Activated T-cell treated with anti-CD3 and anti-CD28 coated beads, Interleukin-2, amount 50 U/mL, for 4 hours (primary cell): ENCODE data around the gene MIEF1. TPM values are rescaled to one million over a fixed set of nuclear protein-coding genes. Genes with fewer than 3 reads are reported as not detected.
A peak's percentile ranks its signal among the peaks of the same experiment; 100 is the strongest.
"Not testable (repeated sequence)": the region's sequence is repeated elsewhere in the genome, so short reads cannot be mapped to it uniquely, and the experiment has no call there.

Experiments
- ATAC-seq, 2 donors: fragments of 200-7000 bp; cut with Tn5 transposase; one replicate each; pipeline ENCODE4 v1.10.0; 2021
- DNase-seq: peaks from one replicate; pipeline ENCODE4 v3.0.0-alpha.2; 2020
- H3K27me3 Mint-ChIP-seq: one replicate; pipeline ENCODE4 v1.8.0; 2021; ENCODE audit warnings: low read depth, mixed read lengths
- H3K36me3 Mint-ChIP-seq: one replicate; pipeline ENCODE4 v1.8.0; 2022; ENCODE audit warnings: mixed read lengths; ENCODE audit not compliant: insufficient read depth
- H3K4me1 Mint-ChIP-seq: one replicate; pipeline ENCODE4 v1.8.0; 2021; ENCODE audit warnings: low read depth, mixed read lengths
- H3K4me3 Mint-ChIP-seq: one replicate; pipeline ENCODE4 v1.8.0; 2021; ENCODE audit warnings: mild to moderate bottlenecking, moderate library complexity, mixed read lengths
- H3K9me3 Mint-ChIP-seq: one replicate; pipeline ENCODE4 v1.8.0; 2021; ENCODE audit warnings: mixed read lengths
- total RNA-seq, 3 donors: library from RNA; stranded (reverse); gene quantifications; one replicate each; pipeline ENCODE4 v1.2.1, GENCODE V29; 2021

Gene MIEF1
- total RNA-seq, 3 donors from 2014 or later: 69.9 to 76.6 (median 70.7) TPM

- Mint-ChIP-seq H3K36me3 (peaks cover 51% of the 10 kb centered on the region), H3K4me1 (peaks cover 44% of the 10 kb centered on the region)
- not testable (repeated sequence) for H3K4me3 Mint-ChIP-seq, ATAC-seq, H3K27me3 Mint-ChIP-seq, H3K9me3 Mint-ChIP-seq, DNase-seq
Measured at GRCh38 chr22:39507021-39507420, 4.9 kb downstream of the MIEF1 start.

GRCh38 chr22:39508393-39508792 is 6.3 kb downstream of the MIEF1 start:
- DNase-seq (no peak), ATAC-seq (no peak)
- H3K4me3 Mint-ChIP-seq: no peak overlapping the region
- no peaks in the 10 kb centered on the region for H3K9me3 Mint-ChIP-seq
- peaks cover 52% of the 10 kb centered on the region for H3K36me3 Mint-ChIP-seq
- no peaks in the 10 kb centered on the region for H3K27me3 Mint-ChIP-seq
- H3K4me1 Mint-ChIP-seq: peaks cover 40% of the 10 kb centered on the region

- DNase-seq (no peak), ATAC-seq (no peak)
- Mint-ChIP-seq H3K4me1 (peaks cover 31% of the 10 kb centered on the region), H3K4me3 (no peak overlapping the region), H3K27me3 (no peaks in the 10 kb centered on the region), H3K9me3 (no peaks in the 10 kb centered on the region), H3K36me3 (peaks cover 55% of the 10 kb centered on the region)
Measured at GRCh38 chr22:39510529-39511149, 8.5 kb downstream of the MIEF1 start.

GRCh38 chr22:39511226-39511625 is 9.1 kb downstream of the MIEF1 start:
- H3K4me3 Mint-ChIP-seq: no peak overlapping the region
- no peaks in the 10 kb centered on the region for H3K9me3 Mint-ChIP-seq
- peaks cover 31% of the 10 kb centered on the region for H3K4me1 Mint-ChIP-seq
- ATAC-seq (no peak), DNase-seq (no peak)
- peaks cover 54% of the 10 kb centered on the region for H3K36me3 Mint-ChIP-seq
- H3K27me3 Mint-ChIP-seq: no peaks in the 10 kb centered on the region

- peaks cover 48% of the 10 kb centered on the region for H3K36me3 Mint-ChIP-seq
- no peak for ATAC-seq
- no peaks in the 10 kb centered on the region for H3K9me3 Mint-ChIP-seq
- peaks cover 25% of the 10 kb centered on the region for H3K4me1 Mint-ChIP-seq
- H3K27me3 Mint-ChIP-seq: no peaks in the 10 kb centered on the region
- DNase-seq: no peak
- no peak overlapping the region for H3K4me3 Mint-ChIP-seq
Measured at GRCh38 chr22:39512026-39512425, 9.9 kb downstream of the MIEF1 start.

- ATAC-seq: peak in 1 of 2 donors; percentile 12
- peaks cover 42% of the 10 kb centered on the region for H3K36me3 Mint-ChIP-seq
Measured at GRCh38 chr22:39513791-39514190, 11.7 kb downstream of the MIEF1 start.

GRCh38 chr22:39514373-39514973 is 12.4 kb downstream of the MIEF1 start:
- H3K27me3 Mint-ChIP-seq: no peaks in the 10 kb centered on the region

More at GRCh38 chr22:39513791-39514190, 11.7 kb downstream of the MIEF1 start:
- no peak for DNase-seq
- no peak overlapping the region for H3K4me3 Mint-ChIP-seq
- peaks cover 25% of the 10 kb centered on the region for H3K4me1 Mint-ChIP-seq
- no peaks in the 10 kb centered on the region for H3K27me3 Mint-ChIP-seq
- H3K9me3 Mint-ChIP-seq: no peaks in the 10 kb centered on the region

GRCh38 chr22:39515266-39516050 is 13.4 kb downstream of the MIEF1 start:
- H3K27me3 Mint-ChIP-seq: peaks cover 2% of the 10 kb centered on the region
- ATAC-seq (no peak), DNase-seq (no peak)
- H3K4me3 Mint-ChIP-seq: no peak overlapping the region
- H3K9me3 Mint-ChIP-seq: no peaks in the 10 kb centered on the region
- peaks cover 24% of the 10 kb centered on the region for H3K4me1 Mint-ChIP-seq
- peaks cover 31% of the 10 kb centered on the region for H3K36me3 Mint-ChIP-seq

More at GRCh38 chr22:39514373-39514973, 12.4 kb downstream of the MIEF1 start:
- ATAC-seq: no peak
- peaks cover 38% of the 10 kb centered on the region for H3K36me3 Mint-ChIP-seq
- peak; percentile 50 for DNase-seq
- H3K4me3 Mint-ChIP-seq: no peak overlapping the region
- no peaks in the 10 kb centered on the region for H3K9me3 Mint-ChIP-seq
- H3K4me1 Mint-ChIP-seq: peaks cover 27% of the 10 kb centered on the region

- DNase-seq (no peak), ATAC-seq (no peak)
- Mint-ChIP-seq H3K9me3 (no peaks in the 10 kb centered on the region), H3K36me3 (peaks cover 41% of the 10 kb centered on the region), H3K4me1 (peaks cover 34% of the 10 kb centered on the region), H3K4me3 (no peak overlapping the region), H3K27me3 (peaks cover 2% of the 10 kb centered on the region)
Measured at GRCh38 chr22:39517470-39517869, 15.4 kb downstream of the MIEF1 start.

GRCh38 chr22:39518144-39518786 is 16.2 kb downstream of the MIEF1 start:
- Mint-ChIP-seq H3K4me1 (peaks cover 42% of the 10 kb centered on the region), H3K4me3 (peak overlapping the region; percentile 96), H3K27me3 (peaks cover 2% of the 10 kb centered on the region), H3K36me3 (peaks cover 47% of the 10 kb centered on the region), H3K9me3 (no peaks in the 10 kb centered on the region)
- no peak for ATAC-seq
- no peak for DNase-seq

GRCh38 chr22:39518996-39519680 is 17.0 kb downstream of the MIEF1 start:
- Mint-ChIP-seq H3K36me3 (peaks cover 42% of the 10 kb centered on the region), H3K4me3 (peak overlapping the region; percentile 96), H3K4me1 (peaks cover 46% of the 10 kb centered on the region), H3K9me3 (no peaks in the 10 kb centered on the region), H3K27me3 (peaks cover 2% of the 10 kb centered on the region)
- ATAC-seq (no peak), DNase-seq (no peak)

GRCh38 chr22:39519681-39520225 is 17.7 kb downstream of the MIEF1 start:
- H3K36me3 Mint-ChIP-seq: peaks cover 41% of the 10 kb centered on the region
- ATAC-seq (peak; percentile 86), DNase-seq (no peak)
- peak overlapping the region; percentile 96 for H3K4me3 Mint-ChIP-seq
- peaks cover 2% of the 10 kb centered on the region for H3K27me3 Mint-ChIP-seq
- H3K4me1 Mint-ChIP-seq: peaks cover 46% of the 10 kb centered on the region
- no peaks in the 10 kb centered on the region for H3K9me3 Mint-ChIP-seq

- H3K4me1 Mint-ChIP-seq: peaks cover 52% of the 10 kb centered on the region
- peak within 1 kb of the TSS; percentile 96 for H3K4me3 Mint-ChIP-seq
- peaks cover 2% of the 10 kb centered on the region for H3K27me3 Mint-ChIP-seq
- peaks cover 42% of the 10 kb centered on the region for H3K36me3 Mint-ChIP-seq
- DNase-seq (peak; percentile 95), ATAC-seq (peak; percentile 42 to 46)
- H3K9me3 Mint-ChIP-seq: no peaks in the 10 kb centered on the region
Measured at GRCh38 chr22:39520226-39521105, 18.4 kb downstream of the MIEF1 start, which contains the start of gene ATF4. Gene ATF4 (plus strand): TSS chr22:39520562. CDS start chr22:39521446, 884 bp downstream.
